Chondrocyte (in vitro differentiated cells): ENCODE results near the gene ENC1. TPM values are rescaled to one million over a fixed set of nuclear protein-coding genes. Genes with fewer than 3 reads are reported as not detected.

Experiments
- DNase-seq: peaks from one replicate; pipeline ENCODE4 v3.0.0; 2021; ENCODE audit warnings: mixed read lengths, low spot score
- H3K27ac Mint-ChIP-seq: one replicate; pipeline ENCODE4 v1.8.0; 2021; ENCODE audit warnings: mild to moderate bottlenecking, moderate library complexity, mixed read lengths; ENCODE audit not compliant: unreplicated experiment
- H3K27me3 Mint-ChIP-seq: 2 replicates; pipeline ENCODE4 v1.8.0; 2021; ENCODE audit warnings: low read depth, mixed read lengths
- H3K36me3 Mint-ChIP-seq: 2 replicates; pipeline ENCODE4 v1.8.0; 2021; ENCODE audit warnings: low read depth, mixed read lengths
- H3K4me1 Mint-ChIP-seq: 2 replicates; pipeline ENCODE4 v1.8.0; 2021; ENCODE audit warnings: low read depth, mild to moderate bottlenecking, mixed read lengths
- H3K4me3 Mint-ChIP-seq: one replicate; pipeline ENCODE4 v1.8.0; 2021; ENCODE audit warnings: mild to moderate bottlenecking, moderate library complexity, mixed read lengths; ENCODE audit not compliant: unreplicated experiment
- H3K9me3 Mint-ChIP-seq: 2 replicates; pipeline ENCODE4 v1.8.0; 2021; ENCODE audit warnings: low read depth, mixed read lengths
- total RNA-seq: library from RNA; stranded (reverse); gene quantifications from 3 replicates; pipeline ENCODE4 v1.2.1, GENCODE V29; 2021
- TF ChIP-seq, protein P1 (sequence below): fragments of 200-600 bp; sonication (generic); IDR thresholded peaks from 2 replicates; pipeline ENCODE4 v1.5.0; 2021; ENCODE audit warnings: antibody characterized with exemption, mild to moderate bottlenecking, moderate library complexity

Gene ENC1
- total RNA-seq, 1 donor from 2014 or later, result 51.1 TPM

- H3K36me3 Mint-ChIP-seq, result no peaks in the 10 kb centered on the region
- peaks cover 50% of the 10 kb centered on the region for H3K4me1 Mint-ChIP-seq
- H3K9me3 Mint-ChIP-seq, result no peaks in the 10 kb centered on the region
- H3K4me3 Mint-ChIP-seq, result peak overlapping the region; percentile 95
- no peak for DNase-seq
- peak overlapping the region; percentile 82 for H3K27ac Mint-ChIP-seq
- no peaks in the 10 kb centered on the region for H3K27me3 Mint-ChIP-seq
- TF ChIP-seq, protein P1, sequence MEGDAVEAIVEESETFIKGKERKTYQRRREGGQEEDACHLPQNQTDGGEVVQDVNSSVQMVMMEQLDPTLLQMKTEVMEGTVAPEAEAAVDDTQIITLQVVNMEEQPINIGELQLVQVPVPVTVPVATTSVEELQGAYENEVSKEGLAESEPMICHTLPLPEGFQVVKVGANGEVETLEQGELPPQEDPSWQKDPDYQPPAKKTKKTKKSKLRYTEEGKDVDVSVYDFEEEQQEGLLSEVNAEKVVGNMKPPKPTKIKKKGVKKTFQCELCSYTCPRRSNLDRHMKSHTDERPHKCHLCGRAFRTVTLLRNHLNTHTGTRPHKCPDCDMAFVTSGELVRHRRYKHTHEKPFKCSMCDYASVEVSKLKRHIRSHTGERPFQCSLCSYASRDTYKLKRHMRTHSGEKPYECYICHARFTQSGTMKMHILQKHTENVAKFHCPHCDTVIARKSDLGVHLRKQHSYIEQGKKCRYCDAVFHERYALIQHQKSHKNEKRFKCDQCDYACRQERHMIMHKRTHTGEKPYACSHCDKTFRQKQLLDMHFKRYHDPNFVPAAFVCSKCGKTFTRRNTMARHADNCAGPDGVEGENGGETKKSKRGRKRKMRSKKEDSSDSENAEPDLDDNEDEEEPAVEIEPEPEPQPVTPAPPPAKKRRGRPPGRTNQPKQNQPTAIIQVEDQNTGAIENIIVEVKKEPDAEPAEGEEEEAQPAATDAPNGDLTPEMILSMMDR, result peak; percentile 88
These were observed 1.4 kb upstream of the ENC1 start for GRCh38 chr5:74641735-74642542.

DNA sequence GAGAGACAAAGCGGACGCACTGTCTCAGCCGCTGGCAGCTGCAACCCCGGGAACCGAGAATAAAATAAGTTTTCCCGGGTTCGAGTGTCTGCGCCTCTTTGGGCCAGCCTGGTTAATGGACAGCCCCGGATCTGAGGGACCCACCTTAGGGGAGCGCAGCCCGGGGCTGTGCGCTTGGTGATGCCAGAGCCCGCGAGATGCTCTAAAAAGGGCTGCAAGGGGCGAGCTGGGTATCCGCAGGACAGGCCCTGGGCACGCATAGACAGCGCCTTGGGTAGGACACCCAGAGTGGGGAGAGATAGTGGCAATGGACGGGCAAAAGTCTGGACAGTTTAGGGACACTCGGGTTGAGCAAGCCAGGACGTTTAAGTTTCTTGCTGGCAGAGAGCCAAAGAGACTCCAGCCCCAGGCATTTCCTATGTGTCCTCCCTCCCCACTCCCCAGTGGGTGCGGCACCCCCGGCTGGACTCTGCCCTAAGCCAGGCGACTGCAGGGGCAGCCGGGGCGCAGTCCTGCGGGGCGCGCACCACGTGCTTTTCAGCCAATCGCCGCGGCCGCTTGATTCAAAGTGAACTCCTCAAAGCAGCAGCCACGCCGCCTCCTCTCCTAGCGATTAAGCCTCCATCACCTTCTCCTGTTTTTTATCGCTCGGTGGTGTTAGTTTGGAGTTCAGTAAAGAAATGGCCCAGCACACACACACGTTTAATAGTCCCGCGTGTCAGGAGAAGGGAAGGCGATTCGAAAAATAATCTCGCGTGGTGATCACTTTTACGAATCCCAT is 616 bp upstream of the ENC1 start:
- peak overlapping the region; percentile 82 for H3K27ac Mint-ChIP-seq
- no peaks in the 10 kb centered on the region for H3K9me3 Mint-ChIP-seq
- TF ChIP-seq, protein P1, result no peak
- H3K36me3 Mint-ChIP-seq, result peaks cover under 1% of the 10 kb centered on the region
- no peaks in the 10 kb centered on the region for H3K27me3 Mint-ChIP-seq
- peaks cover 54% of the 10 kb centered on the region for H3K4me1 Mint-ChIP-seq
- peak; percentile 95 for DNase-seq
- peak overlapping the region; percentile 95 for H3K4me3 Mint-ChIP-seq

- peaks cover 61% of the 10 kb centered on the region for H3K4me1 Mint-ChIP-seq
- DNase-seq, result peak; percentile 93
- peak overlapping the region; percentile 95 for H3K4me3 Mint-ChIP-seq
- TF ChIP-seq, protein P1, result no peak
- peaks cover 8% of the 10 kb centered on the region for H3K36me3 Mint-ChIP-seq
- H3K9me3 Mint-ChIP-seq, result no peaks in the 10 kb centered on the region
- H3K27ac Mint-ChIP-seq, result peak overlapping the region; percentile 96
- no peaks in the 10 kb centered on the region for H3K27me3 Mint-ChIP-seq
These were observed 600 bp downstream of the ENC1 start for GRCh38 chr5:74639807-74640449.

DNA sequence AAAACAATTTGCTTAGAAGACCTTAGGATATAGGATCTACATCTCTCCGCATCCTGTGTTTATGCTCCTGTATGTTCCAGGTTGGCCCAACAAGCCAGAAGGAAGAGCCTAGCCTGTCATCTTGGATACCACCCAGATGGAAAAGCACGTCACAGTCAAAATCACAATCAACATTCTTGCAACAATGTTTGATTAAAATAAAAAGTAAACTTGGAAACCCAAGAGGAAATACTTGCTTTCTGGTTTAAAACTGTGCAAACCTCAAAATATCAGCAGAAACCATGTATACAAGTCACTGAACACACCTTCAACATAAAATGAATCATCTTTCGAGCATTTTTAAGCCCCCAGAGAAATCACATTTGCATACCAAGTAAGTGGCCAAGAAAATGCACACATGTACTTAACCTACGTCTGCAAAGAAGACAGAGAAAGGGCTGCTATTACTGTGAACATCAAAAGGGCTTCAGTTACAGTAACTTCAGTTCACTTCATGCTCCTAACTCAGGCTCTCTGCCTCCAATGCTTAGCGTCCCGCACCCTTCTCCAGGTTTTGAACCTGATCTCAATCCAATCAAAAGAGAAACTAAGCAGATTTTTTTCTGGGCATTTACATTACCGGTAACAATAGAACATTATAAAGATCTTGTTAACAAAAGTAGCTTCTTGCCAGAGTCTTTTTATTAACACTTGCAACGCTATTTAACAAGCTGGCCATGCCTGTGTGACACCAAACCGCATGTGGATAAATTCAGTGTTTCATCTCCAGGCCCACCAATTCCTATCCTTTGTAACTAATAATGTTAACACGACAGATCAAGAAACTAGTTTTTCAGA is 1.3 kb downstream of the ENC1 start:
- peak overlapping the region; percentile 96 for H3K27ac Mint-ChIP-seq
- H3K36me3 Mint-ChIP-seq, result peaks cover 14% of the 10 kb centered on the region

More for the DNA sequence above, 1.3 kb downstream of the ENC1 start:
- Mint-ChIP-seq H3K9me3 (no peaks in the 10 kb centered on the region), H3K27me3 (no peaks in the 10 kb centered on the region), H3K4me3 (peak overlapping the region; percentile 95), H3K4me1 (peaks cover 61% of the 10 kb centered on the region)
- TF ChIP-seq, protein P1, result no peak
- no peak for DNase-seq
